Measurements from ENCODE around the gene CST8. TPM values are rescaled to one million over a fixed set of nuclear protein-coding genes. Genes with fewer than 3 reads are reported as not detected.

CST8 gene
- total RNA-seq, 4 donors from 2014 or later = not detected

DNA sequence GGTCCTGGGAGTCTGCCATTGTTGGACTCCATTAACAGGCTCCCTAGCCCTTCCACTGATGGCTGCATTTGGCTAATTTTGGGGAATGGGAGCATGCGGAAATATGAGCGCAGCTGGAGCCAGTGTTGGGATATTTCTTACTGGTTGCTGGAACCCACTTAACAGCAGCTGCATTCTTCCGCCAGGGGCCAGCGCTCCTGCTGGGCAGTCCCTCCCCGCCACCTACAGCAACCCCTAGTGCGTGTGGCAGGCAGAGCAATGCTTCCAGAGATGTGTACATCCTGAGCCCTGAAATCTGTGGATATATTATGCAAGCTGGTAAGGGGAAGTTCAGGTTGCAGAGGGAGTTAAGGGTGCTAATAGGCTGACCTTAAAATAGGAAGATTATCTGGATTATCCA lies 16.4 kb downstream of the CST8 start:
- TF ChIP-seq EP300 (IDR thresholded peaks at IDR 0.05) = no peak
- TF ChIP-seq, protein P1, sequence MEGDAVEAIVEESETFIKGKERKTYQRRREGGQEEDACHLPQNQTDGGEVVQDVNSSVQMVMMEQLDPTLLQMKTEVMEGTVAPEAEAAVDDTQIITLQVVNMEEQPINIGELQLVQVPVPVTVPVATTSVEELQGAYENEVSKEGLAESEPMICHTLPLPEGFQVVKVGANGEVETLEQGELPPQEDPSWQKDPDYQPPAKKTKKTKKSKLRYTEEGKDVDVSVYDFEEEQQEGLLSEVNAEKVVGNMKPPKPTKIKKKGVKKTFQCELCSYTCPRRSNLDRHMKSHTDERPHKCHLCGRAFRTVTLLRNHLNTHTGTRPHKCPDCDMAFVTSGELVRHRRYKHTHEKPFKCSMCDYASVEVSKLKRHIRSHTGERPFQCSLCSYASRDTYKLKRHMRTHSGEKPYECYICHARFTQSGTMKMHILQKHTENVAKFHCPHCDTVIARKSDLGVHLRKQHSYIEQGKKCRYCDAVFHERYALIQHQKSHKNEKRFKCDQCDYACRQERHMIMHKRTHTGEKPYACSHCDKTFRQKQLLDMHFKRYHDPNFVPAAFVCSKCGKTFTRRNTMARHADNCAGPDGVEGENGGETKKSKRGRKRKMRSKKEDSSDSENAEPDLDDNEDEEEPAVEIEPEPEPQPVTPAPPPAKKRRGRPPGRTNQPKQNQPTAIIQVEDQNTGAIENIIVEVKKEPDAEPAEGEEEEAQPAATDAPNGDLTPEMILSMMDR (IDR thresholded peaks at IDR 0.05) = no peak
- TF ChIP-seq POLR2A (IDR thresholded peaks at IDR 0.05) = no peak
- no peak for TF ChIP-seq POLR2AphosphoS5 (IDR thresholded peaks at IDR 0.05)
- H3K27ac ChIP-seq = no peak overlapping the region
- H3K4me3 ChIP-seq = no peak overlapping the region
- H3K4me1 ChIP-seq = no peaks in the 10 kb centered on the region
- DNase-seq (ENCODE audit: low spot score in 2 of 2) = no peak
- no peaks in the 10 kb centered on the region for H3K36me3 ChIP-seq
- 99% methylated on average over 6 of the region's 6 CpGs for WGBS
- H3K9me3 ChIP-seq = no peaks in the 10 kb centered on the region
- no peaks in the 10 kb centered on the region for H3K27me3 ChIP-seq

DNA sequence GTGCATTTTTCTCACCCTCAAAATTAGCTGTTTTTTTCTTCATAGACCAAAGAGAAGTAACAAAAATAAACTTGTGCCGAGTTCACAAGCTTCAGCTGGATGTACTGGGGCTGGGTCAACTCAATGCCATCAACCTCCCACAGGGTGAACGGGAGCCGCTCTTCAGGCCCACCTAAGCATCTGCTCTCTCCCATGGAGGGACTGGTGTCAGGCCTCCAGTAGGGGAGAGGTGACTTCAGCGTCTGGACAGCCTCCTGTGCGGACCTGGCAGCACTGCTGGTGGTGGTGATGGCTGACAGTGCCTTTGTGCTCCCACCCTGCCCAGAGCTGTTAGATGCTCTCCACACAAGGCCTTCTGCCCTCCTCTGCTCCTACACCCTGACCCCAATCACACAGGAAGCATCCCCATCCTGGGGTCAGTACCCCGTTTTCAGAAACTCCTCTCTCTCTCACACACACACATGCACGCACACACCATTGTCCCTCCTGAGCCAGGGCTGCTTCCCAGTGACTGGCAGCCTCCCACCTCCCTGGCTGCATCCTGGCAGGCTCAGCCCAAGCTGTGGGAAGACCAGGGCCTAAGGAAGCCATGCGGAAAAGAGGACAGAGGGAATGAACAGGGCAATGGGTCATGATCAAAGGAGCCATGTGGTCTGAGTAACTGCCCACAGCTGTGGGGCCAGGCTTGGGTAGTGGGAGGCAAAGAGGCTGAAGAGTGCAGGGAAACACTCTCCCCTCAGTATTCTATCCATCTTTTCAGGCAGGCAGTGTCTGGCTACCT lies 17.7 kb downstream of the CST8 start:
- WGBS = 72% methylated on average over 8 of the region's 8 CpGs
- TF ChIP-seq POLR2AphosphoS5 (IDR thresholded peaks at IDR 0.05) (no peak), EP300 (IDR thresholded peaks at IDR 0.05) (no peak), POLR2A (IDR thresholded peaks at IDR 0.05) (no peak)
- TF ChIP-seq, protein P1 (IDR thresholded peaks at IDR 0.05) = no peak
- no peaks in the 10 kb centered on the region for H3K4me1 ChIP-seq
- H3K36me3 ChIP-seq = no peaks in the 10 kb centered on the region
- H3K4me3 ChIP-seq = no peak overlapping the region
- no peaks in the 10 kb centered on the region for H3K9me3 ChIP-seq
- H3K27ac ChIP-seq = no peak overlapping the region
- no peak for DNase-seq (ENCODE audit: low spot score in 2 of 2)
- no peaks in the 10 kb centered on the region for H3K27me3 ChIP-seq

DNA sequence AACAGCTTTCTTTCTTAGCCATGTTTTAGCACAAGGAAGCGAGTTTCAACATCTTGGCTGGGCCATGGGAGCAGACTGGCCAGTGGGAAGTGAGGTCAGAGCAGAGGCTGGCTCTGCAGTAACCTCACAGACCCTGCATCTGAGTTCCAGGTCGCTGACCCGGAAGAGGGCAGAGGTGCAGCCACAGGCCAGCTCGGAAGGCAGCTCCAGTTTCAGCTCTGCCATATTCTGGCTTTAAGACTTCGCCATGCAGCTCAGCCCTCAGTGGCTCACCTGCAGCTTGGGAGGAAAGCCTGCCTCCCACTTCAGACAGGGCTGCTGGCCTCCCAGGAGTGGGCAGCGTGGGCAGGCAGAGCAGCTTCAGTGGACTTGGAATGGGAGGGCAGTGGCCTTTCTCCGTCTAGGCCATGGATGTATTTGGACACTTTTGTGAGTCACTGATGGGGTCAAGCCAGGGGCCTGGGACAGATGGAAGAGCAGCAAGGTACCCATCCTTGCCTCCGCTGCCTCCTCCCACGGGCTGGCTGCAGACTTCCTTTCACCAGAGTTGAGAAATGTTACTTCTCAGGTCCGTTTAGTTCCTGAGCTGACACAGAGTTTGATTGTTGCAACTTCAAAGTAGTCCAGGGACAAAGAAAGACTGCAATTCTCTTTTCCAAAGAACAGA lies 18.5 kb downstream of the CST8 start:
- Histone ChIP-seq H3K27me3 (no peaks in the 10 kb centered on the region), H3K9me3 (no peaks in the 10 kb centered on the region), H3K4me1 (no peaks in the 10 kb centered on the region), H3K27ac (no peak overlapping the region), H3K4me3 (no peak overlapping the region), H3K36me3 (no peaks in the 10 kb centered on the region)
- DNase-seq (ENCODE audit: low spot score in 2 of 2) = no peak
- TF ChIP-seq POLR2AphosphoS5 (IDR thresholded peaks at IDR 0.05) (no peak), POLR2A (IDR thresholded peaks at IDR 0.05) (no peak), EP300 (IDR thresholded peaks at IDR 0.05) (no peak)
- TF ChIP-seq, protein P1 (IDR thresholded peaks at IDR 0.05) = no peak
- WGBS = 71% methylated on average over 4 of the region's 10 CpGs

DNA sequence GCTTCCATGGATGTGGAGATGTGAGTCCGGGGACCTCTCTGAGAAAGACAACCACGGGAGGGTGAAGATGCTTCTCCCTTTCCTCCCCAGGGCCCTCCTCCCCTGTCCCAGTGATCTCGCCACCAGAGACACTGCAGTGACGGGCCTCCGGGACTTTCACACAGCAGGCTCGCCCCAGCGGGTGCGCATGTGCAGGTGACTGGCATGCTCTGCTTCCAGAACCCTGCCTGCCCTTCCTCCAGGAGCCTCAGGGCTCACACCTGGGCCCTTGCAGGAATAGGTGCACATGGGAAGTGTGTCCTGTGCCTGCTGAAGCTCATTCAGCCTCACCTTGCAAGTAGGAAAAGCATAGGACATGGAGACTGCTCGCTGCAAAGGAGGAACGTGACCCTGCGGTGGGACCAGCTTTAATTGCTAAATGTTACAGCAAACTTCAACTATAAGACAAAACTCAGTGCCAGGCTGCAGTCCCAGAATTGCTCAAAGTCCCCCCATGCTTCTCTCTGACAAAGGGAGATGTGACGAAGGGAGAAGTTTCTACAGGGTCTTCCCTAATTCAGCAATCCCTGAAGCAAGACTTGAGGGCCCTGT lies 19.2 kb downstream of the CST8 start:
- no peak for DNase-seq (ENCODE audit: low spot score in 2 of 2)
- Histone ChIP-seq H3K36me3 (no peaks in the 10 kb centered on the region), H3K27me3 (no peaks in the 10 kb centered on the region), H3K4me3 (no peak overlapping the region), H3K9me3 (no peaks in the 10 kb centered on the region), H3K27ac (no peak overlapping the region), H3K4me1 (no peaks in the 10 kb centered on the region)
- TF ChIP-seq POLR2A (IDR thresholded peaks at IDR 0.05) (no peak), POLR2AphosphoS5 (IDR thresholded peaks at IDR 0.05) (no peak), EP300 (IDR thresholded peaks at IDR 0.05) (no peak)
- TF ChIP-seq, protein P1 (IDR thresholded peaks at IDR 0.05) = no peak
- 74% methylated on average over 12 of the region's 12 CpGs for WGBS

DNA sequence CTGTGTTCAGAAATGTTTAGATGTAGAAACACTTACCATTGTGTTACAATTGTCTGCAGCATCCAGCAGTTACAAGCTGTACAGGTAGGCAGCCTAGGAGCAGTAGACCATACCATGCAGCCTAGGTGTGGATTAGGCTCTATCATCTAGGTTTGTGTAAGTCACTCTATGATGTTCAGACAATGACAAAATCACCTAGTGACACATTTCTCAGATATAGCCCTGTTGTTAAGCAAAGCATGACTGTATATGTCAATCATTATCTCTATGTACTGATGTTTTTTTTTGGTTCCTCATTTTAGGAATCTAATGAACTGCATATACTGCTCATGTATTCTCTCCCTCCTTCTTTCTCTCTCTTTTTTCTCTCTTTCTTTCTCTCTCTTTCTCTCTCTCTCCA lies 22.2 kb downstream of the CST8 start:
- Histone ChIP-seq H3K4me1 (no peaks in the 10 kb centered on the region), H3K9me3 (no peaks in the 10 kb centered on the region), H3K36me3 (no peaks in the 10 kb centered on the region), H3K27me3 (no peaks in the 10 kb centered on the region), H3K27ac (no peak overlapping the region), H3K4me3 (no peak overlapping the region)
- no peak for DNase-seq (ENCODE audit: low spot score in 2 of 2)
- TF ChIP-seq EP300 (IDR thresholded peaks at IDR 0.05) = no peak
- no peak for TF ChIP-seq POLR2AphosphoS5 (IDR thresholded peaks at IDR 0.05)
- TF ChIP-seq POLR2A (IDR thresholded peaks at IDR 0.05) = no peak
- TF ChIP-seq, protein P1 (IDR thresholded peaks at IDR 0.05) = no peak
